Activated naive CD4-positive, alpha-beta T cell treated with anti-CD3 and anti-CD28 coated beads, Interleukin-2, amount 50 U/mL, for 24 hours (primary cell): ENCODE results near the gene ARID1B.

Experiments used
- H3K27ac Mint-ChIP-seq: one replicate; pipeline ENCODE4 v1.8.0; 2021; ENCODE audit warnings: mild to moderate bottlenecking, mixed read lengths
- H3K27me3 Mint-ChIP-seq: one replicate; pipeline ENCODE4 v1.8.0; 2021; ENCODE audit warnings: mixed read lengths
- H3K36me3 Mint-ChIP-seq: one replicate; pipeline ENCODE4 v1.8.0; 2021; ENCODE audit warnings: mixed read lengths
- H3K4me1 Mint-ChIP-seq: one replicate; pipeline ENCODE4 v1.8.0; 2021; ENCODE audit warnings: mixed read lengths
- H3K4me3 Mint-ChIP-seq: one replicate; pipeline ENCODE4 v1.8.0; 2021; ENCODE audit warnings: mild to moderate bottlenecking, mixed read lengths
- H3K9me3 Mint-ChIP-seq: one replicate; pipeline ENCODE4 v1.8.0; 2021; ENCODE audit warnings: mixed read lengths

The ARID1B gene

GRCh38 chr6:157163434-157164159, 386.4 kb downstream of the ARID1B start:
- H3K36me3 Mint-ChIP-seq = peaks cover 17% of the 10 kb centered on the region
- no peak overlapping the region for H3K27ac Mint-ChIP-seq
- H3K27me3 Mint-ChIP-seq = no peaks in the 10 kb centered on the region
- H3K4me3 Mint-ChIP-seq = no peak overlapping the region
- H3K4me1 Mint-ChIP-seq = peaks cover 3% of the 10 kb centered on the region
- no peaks in the 10 kb centered on the region for H3K9me3 Mint-ChIP-seq

GRCh38 chr6:157164972-157165371, 387.8 kb downstream of the ARID1B start:
- Mint-ChIP-seq H3K27ac (no peak overlapping the region), H3K4me1 (peaks cover 3% of the 10 kb centered on the region)

GRCh38 chr6:157166784-157167183, 389.6 kb downstream of the ARID1B start:
- Mint-ChIP-seq H3K27ac (no peak overlapping the region), H3K36me3 (peaks cover 8% of the 10 kb centered on the region), H3K4me1 (peaks cover 3% of the 10 kb centered on the region), H3K27me3 (no peaks in the 10 kb centered on the region), H3K9me3 (no peaks in the 10 kb centered on the region), H3K4me3 (no peak overlapping the region)

More at GRCh38 chr6:157164972-157165371, 387.8 kb downstream of the ARID1B start:
- Mint-ChIP-seq H3K9me3 (no peaks in the 10 kb centered on the region), H3K36me3 (peaks cover 14% of the 10 kb centered on the region), H3K27me3 (no peaks in the 10 kb centered on the region), H3K4me3 (no peak overlapping the region)

- peaks cover 9% of the 10 kb centered on the region for H3K36me3 Mint-ChIP-seq
- H3K4me3 Mint-ChIP-seq = no peak overlapping the region
- no peak overlapping the region for H3K27ac Mint-ChIP-seq
- H3K4me1 Mint-ChIP-seq = peaks cover 7% of the 10 kb centered on the region
- no peaks in the 10 kb centered on the region for H3K27me3 Mint-ChIP-seq
- no peaks in the 10 kb centered on the region for H3K9me3 Mint-ChIP-seq
Measured at GRCh38 chr6:157167837-157168236, 390.7 kb downstream of the ARID1B start.

GRCh38 chr6:157168471-157168870, 391.3 kb downstream of the ARID1B start:
- Mint-ChIP-seq H3K4me1 (peaks cover 10% of the 10 kb centered on the region), H3K27ac (no peak overlapping the region), H3K9me3 (no peaks in the 10 kb centered on the region), H3K27me3 (no peaks in the 10 kb centered on the region), H3K4me3 (no peak overlapping the region), H3K36me3 (peaks cover 11% of the 10 kb centered on the region)

GRCh38 chr6:157169226-157169625, 392.0 kb downstream of the ARID1B start:
- H3K4me3 Mint-ChIP-seq = no peak overlapping the region
- H3K9me3 Mint-ChIP-seq = no peaks in the 10 kb centered on the region
- H3K27ac Mint-ChIP-seq = no peak overlapping the region
- H3K36me3 Mint-ChIP-seq = peaks cover 11% of the 10 kb centered on the region
- no peaks in the 10 kb centered on the region for H3K27me3 Mint-ChIP-seq
- H3K4me1 Mint-ChIP-seq = peaks cover 7% of the 10 kb centered on the region

- Mint-ChIP-seq H3K4me1 (peaks cover 7% of the 10 kb centered on the region), H3K9me3 (no peaks in the 10 kb centered on the region), H3K4me3 (no peak overlapping the region), H3K27ac (no peak overlapping the region), H3K36me3 (peaks cover 11% of the 10 kb centered on the region), H3K27me3 (no peaks in the 10 kb centered on the region)
Measured at GRCh38 chr6:157169656-157170055, 392.5 kb downstream of the ARID1B start.

- no peak overlapping the region for H3K27ac Mint-ChIP-seq
- H3K27me3 Mint-ChIP-seq = no peaks in the 10 kb centered on the region
- H3K9me3 Mint-ChIP-seq = no peaks in the 10 kb centered on the region
- H3K4me1 Mint-ChIP-seq = peaks cover 7% of the 10 kb centered on the region
- peaks cover 11% of the 10 kb centered on the region for H3K36me3 Mint-ChIP-seq
- H3K4me3 Mint-ChIP-seq = no peak overlapping the region
Measured at GRCh38 chr6:157170535-157170934, 393.4 kb downstream of the ARID1B start.

GRCh38 chr6:157171801-157172200, 394.6 kb downstream of the ARID1B start:
- no peak overlapping the region for H3K4me3 Mint-ChIP-seq
- peaks cover 7% of the 10 kb centered on the region for H3K4me1 Mint-ChIP-seq
- H3K9me3 Mint-ChIP-seq = no peaks in the 10 kb centered on the region
- H3K27me3 Mint-ChIP-seq = no peaks in the 10 kb centered on the region
- peak overlapping the region; percentile 51 for H3K27ac Mint-ChIP-seq
- peaks cover 11% of the 10 kb centered on the region for H3K36me3 Mint-ChIP-seq

GRCh38 chr6:157172231-157172701, 395.1 kb downstream of the ARID1B start:
- H3K4me1 Mint-ChIP-seq = peaks cover 7% of the 10 kb centered on the region
- no peaks in the 10 kb centered on the region for H3K9me3 Mint-ChIP-seq
- no peak overlapping the region for H3K4me3 Mint-ChIP-seq
- H3K27ac Mint-ChIP-seq = peak overlapping the region; percentile 51
- H3K27me3 Mint-ChIP-seq = no peaks in the 10 kb centered on the region
- H3K36me3 Mint-ChIP-seq = peaks cover 11% of the 10 kb centered on the region

GRCh38 chr6:157172830-157173536, 395.8 kb downstream of the ARID1B start:
- Mint-ChIP-seq H3K9me3 (no peaks in the 10 kb centered on the region), H3K27ac (peak overlapping the region; percentile 62), H3K36me3 (peaks cover 8% of the 10 kb centered on the region), H3K27me3 (no peaks in the 10 kb centered on the region), H3K4me3 (no peak overlapping the region), H3K4me1 (peaks cover 7% of the 10 kb centered on the region)

GRCh38 chr6:157173776-157174175, 396.6 kb downstream of the ARID1B start:
- H3K27ac Mint-ChIP-seq = no peak overlapping the region
- no peaks in the 10 kb centered on the region for H3K9me3 Mint-ChIP-seq
- peaks cover 7% of the 10 kb centered on the region for H3K4me1 Mint-ChIP-seq

GRCh38 chr6:157174731-157175130, 397.6 kb downstream of the ARID1B start:
- Mint-ChIP-seq H3K36me3 (peaks cover 2% of the 10 kb centered on the region), H3K27ac (no peak overlapping the region), H3K27me3 (no peaks in the 10 kb centered on the region), H3K4me3 (no peak overlapping the region), H3K4me1 (peaks cover 7% of the 10 kb centered on the region), H3K9me3 (no peaks in the 10 kb centered on the region)

More at GRCh38 chr6:157173776-157174175, 396.6 kb downstream of the ARID1B start:
- Mint-ChIP-seq H3K4me3 (no peak overlapping the region), H3K36me3 (peaks cover 2% of the 10 kb centered on the region), H3K27me3 (no peaks in the 10 kb centered on the region)

- H3K4me1 Mint-ChIP-seq = peaks cover 2% of the 10 kb centered on the region
- no peaks in the 10 kb centered on the region for H3K27me3 Mint-ChIP-seq
- H3K4me3 Mint-ChIP-seq = no peak overlapping the region
- H3K36me3 Mint-ChIP-seq = peaks cover 1% of the 10 kb centered on the region
- no peaks in the 10 kb centered on the region for H3K9me3 Mint-ChIP-seq
- H3K27ac Mint-ChIP-seq = no peak overlapping the region
Measured at GRCh38 chr6:157177731-157178336, 400.7 kb downstream of the ARID1B start.

GRCh38 chr6:157181649-157182048, 404.5 kb downstream of the ARID1B start:
- no peak overlapping the region for H3K4me3 Mint-ChIP-seq
- peaks cover 11% of the 10 kb centered on the region for H3K36me3 Mint-ChIP-seq
- no peak overlapping the region for H3K27ac Mint-ChIP-seq
- H3K27me3 Mint-ChIP-seq = no peaks in the 10 kb centered on the region
- no peaks in the 10 kb centered on the region for H3K9me3 Mint-ChIP-seq
- peaks cover 9% of the 10 kb centered on the region for H3K4me1 Mint-ChIP-seq
